GM18951 (cell line): ENCODE measurements around the gene CFAP46.

Experiments
- POLR2A ChIP-seq: IDR thresholded peaks from 4 replicates; pipeline ENCODE4 v1.6.1; 2011; ENCODE audit warnings: mild to moderate bottlenecking; ENCODE audit not compliant: insufficient read length, insufficient read depth; ENCODE audit errors: extremely low read depth
- in situ Hi-C: fragments of 300-500 bp; cut with MboI; formaldehyde crosslinking; loops from one replicate; pipeline ENCODE4 v1.12.0; 2022; ENCODE audit warnings: low sequenced_read_pairs, mixed read lengths, inconsistent platforms; ENCODE audit not compliant: unreplicated experiment

The CFAP46 gene

GRCh38 chr10:132876131-132876860, 66.1 kb downstream of the CFAP46 start:
- no peak for TF ChIP-seq POLR2A
- in situ Hi-C loops = no loop called here

GRCh38 chr10:132875435-132875834, 66.9 kb downstream of the CFAP46 start:
- TF ChIP-seq POLR2A = no peak
- in situ Hi-C loops = no loop called here

DNA sequence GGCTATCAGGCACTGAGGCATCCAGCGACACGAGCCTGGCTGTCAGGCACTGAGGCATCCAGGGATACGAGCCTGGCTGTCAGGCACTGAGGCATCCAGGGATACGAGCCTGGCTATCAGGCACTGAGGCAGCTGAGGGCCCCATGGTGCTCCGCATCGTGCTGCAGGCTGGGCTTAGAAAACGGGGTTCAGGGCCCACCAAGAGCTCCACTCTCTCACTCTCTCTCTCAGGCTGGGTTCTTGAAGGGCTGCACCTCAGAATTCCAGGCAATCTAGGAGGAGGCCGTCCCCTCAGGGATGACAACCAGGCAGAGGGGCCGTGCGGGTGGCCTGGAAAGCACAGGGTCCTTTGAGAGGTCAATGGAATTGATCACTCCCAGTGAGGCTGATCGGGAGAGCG, 69.0 kb downstream of the CFAP46 start:
- in situ Hi-C loops = no loop called here
- TF ChIP-seq POLR2A = no peak

DNA sequence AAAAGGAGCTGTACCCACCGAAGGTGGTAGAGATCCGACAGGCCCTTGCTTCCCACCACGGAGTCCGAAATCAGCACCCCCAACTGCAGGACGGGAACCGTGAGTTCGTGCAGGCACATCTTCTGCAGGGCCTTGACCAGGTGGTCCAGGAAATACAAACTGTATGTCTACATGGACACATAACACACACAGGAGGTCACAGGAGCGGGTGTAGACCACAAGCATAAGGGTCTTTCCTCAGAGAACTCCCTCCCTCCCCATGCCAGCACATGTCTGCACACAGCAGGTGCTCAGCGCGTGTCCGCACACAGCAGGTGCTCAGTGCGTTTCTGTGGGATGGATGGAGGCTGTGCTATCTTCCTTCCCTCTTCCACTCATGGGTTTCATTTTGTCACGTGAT, 69.7 kb downstream of the CFAP46 start:
- in situ Hi-C loops = no loop called here
- TF ChIP-seq POLR2A = no peak

- in situ Hi-C loops = no loop called here
- no peak for TF ChIP-seq POLR2A
These were observed 71.9 kb downstream of the CFAP46 start for GRCh38 chr10:132870426-132870825.

GRCh38 chr10:132869621-132870020, 72.7 kb downstream of the CFAP46 start:
- TF ChIP-seq POLR2A = no peak
- in situ Hi-C loops = no loop called here

GRCh38 chr10:132868995-132869394, 73.4 kb downstream of the CFAP46 start:
- in situ Hi-C loops = no loop called here
- no peak for TF ChIP-seq POLR2A

GRCh38 chr10:132867801-132868644, 74.3 kb downstream of the CFAP46 start:
- in situ Hi-C loops = no loop called here
- TF ChIP-seq POLR2A = no peak

DNA sequence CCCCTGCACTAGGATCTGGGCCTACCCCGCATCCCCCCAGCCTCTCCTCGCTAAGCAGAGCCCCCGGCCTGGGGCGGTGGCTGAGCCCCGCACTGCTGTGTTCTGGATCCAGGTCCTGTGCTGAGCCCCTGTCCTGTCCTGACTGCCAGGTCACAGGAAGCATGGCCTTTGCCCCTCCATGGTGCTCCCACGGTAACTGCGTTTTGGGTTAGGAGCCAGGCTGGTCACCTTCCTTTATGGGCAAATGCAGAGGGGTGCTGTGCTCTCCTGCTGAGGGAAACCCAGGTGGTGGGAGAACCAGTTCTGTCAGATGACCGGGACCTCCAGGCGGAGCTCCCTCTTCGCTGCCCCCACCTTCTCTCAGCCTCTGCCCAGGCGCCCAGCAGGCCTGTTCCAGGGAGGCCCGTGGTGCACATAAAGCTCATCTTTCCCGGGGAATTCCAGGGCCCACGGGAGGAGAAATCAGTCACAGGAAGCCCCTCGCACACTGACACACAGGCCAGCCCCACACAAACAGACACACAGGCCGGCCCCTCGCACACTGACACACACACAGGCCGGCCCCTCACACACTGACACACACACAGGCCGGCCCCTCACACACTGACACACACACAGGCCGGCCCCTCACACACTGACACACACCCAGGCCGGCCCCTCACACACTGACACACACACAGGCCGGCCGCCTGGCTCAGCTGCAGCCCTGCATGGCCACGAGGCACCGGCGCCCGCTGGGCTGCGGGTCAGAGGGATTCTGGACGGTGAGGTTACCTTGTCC, 75.6 kb downstream of the CFAP46 start:
- TF ChIP-seq POLR2A = no peak
- in situ Hi-C loops = no loop called here

GRCh38 chr10:132865851-132866600, 76.3 kb downstream of the CFAP46 start:
- TF ChIP-seq POLR2A = no peak
- in situ Hi-C loops = no loop called here

- no peak for TF ChIP-seq POLR2A
- in situ Hi-C loops = no loop called here
These were observed 77.2 kb downstream of the CFAP46 start for GRCh38 chr10:132865171-132865631.
